CD14-positive monocyte (primary cell): Measurements from ENCODE around the gene MYO5B. TPM values are rescaled to one million over a fixed set of nuclear protein-coding genes. Genes with fewer than 3 reads are reported as not detected.
A peak's percentile ranks its signal among the peaks of the same experiment; 100 is the strongest.

Experiments used
- DNase-seq, 3 donors: peaks; one replicate each; pipeline ENCODE4 v3.0.0-alpha.2; 2011 to 2022
- H2AFZ ChIP-seq: 2 replicates; pipeline ENCODE4 v1.6.0; 2012; ENCODE audit warnings: mild to moderate bottlenecking, low read depth, low read length, inconsistent platforms; ENCODE audit not compliant: insufficient read depth, poor library complexity, severe bottlenecking
- H3K27ac ChIP-seq, 2 donors: 1 replicate in 1 of 2; 2 replicates in 1 of 2; pipeline ENCODE4 v1.5.1; 2012 to 2013; ENCODE audit warnings: low read length in 2 of 2, control low read depth in 1 of 2, inconsistent platforms in 1 of 2, low read depth in 1 of 2, mild to moderate bottlenecking in 1 of 2
- H3K27me3 ChIP-seq, 2 donors: one replicate each; pipeline versions ENCODE4 v1.6.0 to v1.6.1; 2011 to 2013; ENCODE audit warnings: low read length in 2 of 2; ENCODE audit not compliant: control insufficient read depth in 2 of 2, insufficient read depth in 2 of 2
- H3K36me3 ChIP-seq, 2 donors: replicated peaks in 1 of 2; 1 replicate in 1 of 2; 2 replicates in 1 of 2; pipeline versions ENCODE4 v1.5.1 to v1.6.1; 2012 to 2013; ENCODE audit warnings: low read length in 2 of 2, control low read depth in 1 of 2, inconsistent platforms in 1 of 2, mild to moderate bottlenecking in 1 of 2; ENCODE audit not compliant: insufficient read depth in 2 of 2, control insufficient read depth in 1 of 2
- H3K4me1 ChIP-seq, 2 donors: 1 replicate in 1 of 2; 2 replicates in 1 of 2; pipeline versions ENCODE4 v1.5.1 to v1.6.1; 2012 to 2013; ENCODE audit warnings: low read length in 2 of 2, control low read depth in 1 of 2, inconsistent platforms in 1 of 2, mild to moderate bottlenecking in 1 of 2, moderate library complexity in 1 of 2; ENCODE audit not compliant: insufficient read depth in 2 of 2, control insufficient read depth in 1 of 2
- H3K4me2 ChIP-seq: replicated peaks from 2 replicates; pipeline ENCODE3; 2012; ENCODE audit warnings: low read length, moderate library complexity, mild to moderate bottlenecking; ENCODE audit not compliant: poor library complexity, severe bottlenecking; ENCODE audit errors: extremely low read depth
- H3K4me3 ChIP-seq, 3 experiments: fragments of 200-600 bp in 1 of 3; sonication (generic) in 1 of 3; replicated peaks in 1 of 3; 1 replicate in 2 of 3; 2 replicates in 1 of 3; pipeline ENCODE4 v1.5.1; 2011 to 2013; ENCODE audit warnings: low read length in 3 of 3, mild to moderate bottlenecking in 3 of 3, control low read depth in 2 of 3, low read depth in 2 of 3, inconsistent platforms in 1 of 3, moderate library complexity in 1 of 3
- H3K79me2 ChIP-seq: 2 replicates; pipeline ENCODE4 v1.6.0; 2012; ENCODE audit warnings: mild to moderate bottlenecking, control low read depth, inconsistent platforms, low read length, moderate library complexity; ENCODE audit not compliant: insufficient read depth
- H3K9ac ChIP-seq: 2 replicates; pipeline ENCODE4 v1.6.0; 2017; ENCODE audit warnings: low read length, mild to moderate bottlenecking; ENCODE audit not compliant: insufficient read depth, poor library complexity, severe bottlenecking
- H3K9me3 ChIP-seq, 2 donors: replicated peaks in 1 of 2; 1 replicate in 1 of 2; 2 replicates in 1 of 2; pipeline versions ENCODE4 v1.5.1 to v1.6.1; 2012 to 2013; ENCODE audit warnings: low read length in 2 of 2, control low read depth in 1 of 2; ENCODE audit not compliant: control insufficient read depth in 1 of 2, insufficient read depth in 1 of 2
- H4K20me1 ChIP-seq: 2 replicates; pipeline ENCODE4 v1.6.0; 2012; ENCODE audit warnings: mild to moderate bottlenecking, low read length, control low read depth, moderate library complexity; ENCODE audit not compliant: insufficient read depth
- H3K27ac Mint-ChIP-seq, 7 donors: one replicate each; pipeline ENCODE4 v1.8.0; 2020; ENCODE audit warnings: mild to moderate bottlenecking in 7 of 7, mixed read lengths in 7 of 7, moderate library complexity in 6 of 7, inconsistent platforms in 2 of 7
- H3K27me3 Mint-ChIP-seq, 3 donors: one replicate each; pipeline ENCODE4 v1.8.0; 2021 to 2022; ENCODE audit warnings: low read depth in 3 of 3, mild to moderate bottlenecking in 3 of 3, mixed read lengths in 3 of 3, moderate library complexity in 3 of 3, inconsistent platforms in 1 of 3
- H3K36me3 Mint-ChIP-seq, 2 donors: one replicate each; pipeline ENCODE4 v1.8.0; 2020; ENCODE audit warnings: mixed read lengths in 2 of 2, inconsistent platforms in 1 of 2, mild to moderate bottlenecking in 1 of 2
- H3K4me1 Mint-ChIP-seq: one replicate; pipeline ENCODE4 v1.8.0; 2020; ENCODE audit warnings: mild to moderate bottlenecking, mixed read lengths
- H3K4me3 Mint-ChIP-seq, 2 donors: one replicate each; pipeline ENCODE4 v1.8.0; 2020; ENCODE audit warnings: mild to moderate bottlenecking in 2 of 2, mixed read lengths in 2 of 2, moderate library complexity in 1 of 2
- H3K9me3 Mint-ChIP-seq, 7 donors: one replicate each; pipeline ENCODE4 v1.8.0; 2020 to 2022; ENCODE audit warnings: mixed read lengths in 7 of 7, mild to moderate bottlenecking in 6 of 7, moderate library complexity in 6 of 7, inconsistent platforms in 2 of 7
- WGBS: methylation state at CpG from one replicate; pipeline ENCODE4 v1.1.5; 2013; ENCODE audit warnings: missing lambda C conversion rate; ENCODE audit not compliant: insufficient coverage; 5-methylcytosine and 5-hydroxymethylcytosine counted together
- intact Hi-C, 2 donors: fragments of 100-400 bp; cut with micrococcal nuclease; formaldehyde crosslinking; loops; one replicate each; pipeline versions ENCODE4 v1.15.0 to v1.15.1; 2023
- polyA plus RNA-seq, 3 donors: library from polyadenylated mRNA; depleted of rRNA in 1 of 3; unstranded in 2 of 3; stranded (reverse) in 1 of 3; fragments of 300-500 nt in 2 of 3; fragments of >200 nt in 1 of 3; fragmentation: Illumina TruSeq in 2 of 3; gene quantifications; 1 replicate in 2 of 3; 2 replicates in 1 of 3; pipeline ENCODE4 v1.2.3, GENCODE V29; 2012 to 2021
- TF ChIP-seq, protein P1 (sequence below): fragments of 200-600 bp; IDR thresholded peaks from one replicate; pipeline ENCODE4 v1.8.0; 2022; ENCODE audit warnings: antibody characterized with exemption, mild to moderate bottlenecking

The MYO5B gene
- polyA plus RNA-seq, 3 donors, result 0.04 TPM; not detected in 2

DNA sequence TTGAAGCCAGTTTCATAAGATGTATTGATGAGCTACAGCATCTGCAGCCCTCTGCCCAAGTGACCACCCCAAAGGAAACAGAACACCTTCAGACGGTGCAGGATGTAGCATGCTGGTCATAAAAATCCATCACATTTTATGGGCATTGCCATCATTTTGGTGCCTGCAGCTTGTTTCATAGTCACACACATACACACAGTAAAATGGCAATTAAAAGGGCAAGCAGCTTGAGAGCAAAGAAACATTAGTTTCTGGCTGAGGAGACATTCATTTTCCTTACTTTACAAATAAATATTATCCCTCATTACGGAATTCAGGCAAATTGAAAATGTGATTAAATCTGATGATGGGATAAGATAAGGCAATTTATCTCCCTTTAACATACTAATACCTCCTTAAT is 13.4 kb downstream of the MYO5B start:
- no peaks in the 10 kb centered on the region for H3K79me2 ChIP-seq
- no peaks in the 10 kb centered on the region for H3K9me3 ChIP-seq
- H3K27me3 Mint-ChIP-seq, result peaks cover 3 to 7% (median 4%) of the 10 kb centered on the region in 3 donors
- H3K27ac Mint-ChIP-seq, result no peak overlapping the region
- peaks cover 0 to 2% (median 0%) of the 10 kb centered on the region in 7 donors for H3K9me3 Mint-ChIP-seq
- no peak overlapping the region for H3K27ac ChIP-seq
- H2AFZ ChIP-seq, result no peak overlapping the region
- no peaks in the 10 kb centered on the region for H4K20me1 ChIP-seq
- intact Hi-C loops, result no loop called here
- no peaks in the 10 kb centered on the region for H3K4me1 ChIP-seq
- H3K4me3 Mint-ChIP-seq, result no peak overlapping the region
- no peaks in the 10 kb centered on the region for H3K4me1 Mint-ChIP-seq
- 63% methylated on average over 1 of the region's 2 CpGs for WGBS
- no peak overlapping the region for H3K4me3 ChIP-seq
- TF ChIP-seq, protein P1, sequence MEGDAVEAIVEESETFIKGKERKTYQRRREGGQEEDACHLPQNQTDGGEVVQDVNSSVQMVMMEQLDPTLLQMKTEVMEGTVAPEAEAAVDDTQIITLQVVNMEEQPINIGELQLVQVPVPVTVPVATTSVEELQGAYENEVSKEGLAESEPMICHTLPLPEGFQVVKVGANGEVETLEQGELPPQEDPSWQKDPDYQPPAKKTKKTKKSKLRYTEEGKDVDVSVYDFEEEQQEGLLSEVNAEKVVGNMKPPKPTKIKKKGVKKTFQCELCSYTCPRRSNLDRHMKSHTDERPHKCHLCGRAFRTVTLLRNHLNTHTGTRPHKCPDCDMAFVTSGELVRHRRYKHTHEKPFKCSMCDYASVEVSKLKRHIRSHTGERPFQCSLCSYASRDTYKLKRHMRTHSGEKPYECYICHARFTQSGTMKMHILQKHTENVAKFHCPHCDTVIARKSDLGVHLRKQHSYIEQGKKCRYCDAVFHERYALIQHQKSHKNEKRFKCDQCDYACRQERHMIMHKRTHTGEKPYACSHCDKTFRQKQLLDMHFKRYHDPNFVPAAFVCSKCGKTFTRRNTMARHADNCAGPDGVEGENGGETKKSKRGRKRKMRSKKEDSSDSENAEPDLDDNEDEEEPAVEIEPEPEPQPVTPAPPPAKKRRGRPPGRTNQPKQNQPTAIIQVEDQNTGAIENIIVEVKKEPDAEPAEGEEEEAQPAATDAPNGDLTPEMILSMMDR, result no peak
- H3K9ac ChIP-seq, result no peak overlapping the region
- no peaks in the 10 kb centered on the region for H3K36me3 ChIP-seq
- H3K36me3 Mint-ChIP-seq, result no peaks in the 10 kb centered on the region
- peaks cover 0 to 3% of the 10 kb centered on the region in 2 donors for H3K27me3 ChIP-seq
- no peak for DNase-seq
- no peak overlapping the region for H3K4me2 ChIP-seq

- Histone ChIP-seq H3K9me3 (no peaks in the 10 kb centered on the region), H3K9ac (no peak overlapping the region), H3K27ac (no peak overlapping the region), H3K79me2 (no peaks in the 10 kb centered on the region), H3K27me3 (no peaks in the 10 kb centered on the region), H4K20me1 (no peaks in the 10 kb centered on the region), H3K4me2 (no peak overlapping the region), H3K4me3 (no peak overlapping the region), H3K36me3 (no peaks in the 10 kb centered on the region), H3K4me1 (no peaks in the 10 kb centered on the region), H2AFZ (no peak overlapping the region)
- TF ChIP-seq, protein P1, result no peak
- no peak for DNase-seq
- Mint-ChIP-seq H3K36me3 (no peaks in the 10 kb centered on the region), H3K27ac (peak overlapping the region in 1 of 7 donors; percentile 65), H3K9me3 (peaks cover 0 to 2% (median 0%) of the 10 kb centered on the region in 7 donors), H3K4me3 (no peak overlapping the region), H3K4me1 (no peaks in the 10 kb centered on the region), H3K27me3 (peaks cover 3 to 9% (median 5%) of the 10 kb centered on the region in 3 donors)
- 82% methylated on average over 1 of the region's 2 CpGs for WGBS
- intact Hi-C loops, result no loop called here
Measured at GRCh38 chr18:50179465-50179864, 15.5 kb downstream of the MYO5B start.
